H9 (cell line): Measurements from ENCODE around the gene HGS. TPM values are rescaled to one million over a fixed set of nuclear protein-coding genes. Genes with fewer than 3 reads are reported as not detected.
A peak's percentile ranks its signal among the peaks of the same experiment; 100 is the strongest.

Experiments
- DNase-seq: peaks from one replicate; pipeline ENCODE4 v3.0.0-alpha.2; 2017
- H2AFZ ChIP-seq: one replicate; pipeline ENCODE4 v1.6.1; 2013; ENCODE audit warnings: mild to moderate bottlenecking, low read length, control low read depth, moderate library complexity
- H2AK5ac ChIP-seq: 2 replicates; pipeline ENCODE4 v1.6.1; 2013; ENCODE audit warnings: low read length, control low read depth, mixed read lengths; ENCODE audit not compliant: insufficient read length
- H2BK120ac ChIP-seq: one replicate; pipeline ENCODE4 v1.6.1; 2013; ENCODE audit warnings: low read depth, mild to moderate bottlenecking, low read length, control low read depth, inconsistent platforms; ENCODE audit not compliant: poor library complexity, severe bottlenecking
- H2BK12ac ChIP-seq: 2 replicates; pipeline ENCODE4 v1.6.1; 2013; ENCODE audit warnings: low read length, control low read depth, mixed read lengths, low read depth; ENCODE audit not compliant: insufficient read length
- H2BK15ac ChIP-seq: 2 replicates; pipeline ENCODE4 v1.6.1; 2013; ENCODE audit warnings: low read depth, low read length, control low read depth
- H2BK20ac ChIP-seq: one replicate; pipeline ENCODE4 v1.6.1; 2013; ENCODE audit warnings: low read depth, mild to moderate bottlenecking, low read length, control low read depth, inconsistent platforms; ENCODE audit not compliant: poor library complexity, severe bottlenecking
- H2BK5ac ChIP-seq: 2 replicates; pipeline ENCODE4 v1.6.1; 2013; ENCODE audit warnings: low read length, control low read depth, mixed read lengths; ENCODE audit not compliant: insufficient read length
- H3K14ac ChIP-seq: 2 replicates; pipeline ENCODE4 v1.6.1; 2013; ENCODE audit warnings: low read length, control low read depth; ENCODE audit not compliant: insufficient read depth
- H3K18ac ChIP-seq: 2 replicates; pipeline ENCODE4 v1.6.1; 2013; ENCODE audit warnings: low read depth, mild to moderate bottlenecking, mixed read lengths, low read length, control low read depth; ENCODE audit not compliant: insufficient read length
- H3K23ac ChIP-seq: 2 replicates; pipeline ENCODE4 v1.6.1; 2013; ENCODE audit warnings: low read length, control low read depth, mixed read lengths, low read depth; ENCODE audit not compliant: insufficient read length
- H3K23me2 ChIP-seq: 2 replicates; pipeline ENCODE4 v1.6.1; 2013; ENCODE audit warnings: low read depth, mild to moderate bottlenecking, mixed read lengths, low read length, control low read depth; ENCODE audit not compliant: insufficient read length, poor library complexity, severe bottlenecking
- H3K27ac ChIP-seq: 2 replicates; pipeline ENCODE4 v1.5.1; 2013; ENCODE audit warnings: low read length, control low read depth, mixed read lengths, low read depth; ENCODE audit not compliant: insufficient read length
- H3K27me3 ChIP-seq: 2 replicates; pipeline ENCODE4 v1.6.1; 2013; ENCODE audit warnings: low read length, control low read depth, inconsistent platforms; ENCODE audit not compliant: insufficient read depth
- H3K4ac ChIP-seq: 2 replicates; pipeline ENCODE4 v1.6.1; 2013; ENCODE audit warnings: low read depth, mild to moderate bottlenecking, control low read depth, inconsistent platforms, low read length, moderate library complexity
- H3K4me1 ChIP-seq: 2 replicates; pipeline ENCODE4 v1.6.1; 2013; ENCODE audit warnings: low read length, control low read depth, inconsistent platforms; ENCODE audit not compliant: insufficient read depth
- H3K4me2 ChIP-seq: 2 replicates; pipeline ENCODE4 v1.6.1; 2013; ENCODE audit warnings: low read length, control low read depth, mixed read lengths; ENCODE audit not compliant: insufficient read length, insufficient read depth
- H3K56ac ChIP-seq: 2 replicates; pipeline ENCODE4 v1.6.1; 2013; ENCODE audit warnings: low read depth, mild to moderate bottlenecking, mixed read lengths, low read length, control low read depth; ENCODE audit not compliant: insufficient read length
- H3K79me1 ChIP-seq: 2 replicates; pipeline ENCODE4 v1.6.1; 2013; ENCODE audit warnings: low read depth, mild to moderate bottlenecking, moderate library complexity, low read length, control low read depth, inconsistent platforms; ENCODE audit not compliant: insufficient read depth, poor library complexity, severe bottlenecking
- H3K79me2 ChIP-seq: 2 replicates; pipeline ENCODE4 v1.6.1; 2013; ENCODE audit warnings: low read length, control low read depth, inconsistent platforms; ENCODE audit not compliant: insufficient read depth
- H3K9ac ChIP-seq: 2 replicates; pipeline ENCODE4 v1.6.1; 2013; ENCODE audit warnings: low read length, control low read depth, mixed read lengths; ENCODE audit not compliant: insufficient read length; ENCODE audit errors: extremely low read depth
- H3K9me3 ChIP-seq: one replicate; pipeline ENCODE4 v1.6.1; 2013; ENCODE audit warnings: low read depth, low read length, inconsistent platforms; ENCODE audit not compliant: control insufficient read depth
- H3T11ph ChIP-seq: one replicate; pipeline ENCODE4 v1.6.1; 2013; ENCODE audit warnings: mild to moderate bottlenecking, low read length, control low read depth, inconsistent platforms
- H4K20me1 ChIP-seq: one replicate; pipeline ENCODE4 v1.6.1; 2013; ENCODE audit not compliant: control insufficient read depth, insufficient read length, insufficient read depth
- H4K5ac ChIP-seq: 2 replicates; pipeline ENCODE4 v1.6.1; 2013; ENCODE audit warnings: low read depth, mild to moderate bottlenecking, mixed read lengths, low read length, control low read depth; ENCODE audit not compliant: insufficient read length
- H4K8ac ChIP-seq: replicated peaks from 2 replicates; pipeline ENCODE4 v1.6.1; 2013; ENCODE audit warnings: low read length, control low read depth, mixed read lengths, low read depth; ENCODE audit not compliant: insufficient read length
- H4K91ac ChIP-seq: 2 replicates; pipeline ENCODE4 v1.6.1; 2013; ENCODE audit warnings: low read depth, mild to moderate bottlenecking, moderate library complexity, mixed read lengths, low read length, control low read depth; ENCODE audit not compliant: insufficient read length
- H3K27ac Mint-ChIP-seq, 3 experiments: 2 replicates in 2 of 3; 3 replicates in 1 of 3; pipeline ENCODE4 v1.8.0; 2020 to 2021; ENCODE audit warnings: mixed read lengths in 3 of 3, mild to moderate bottlenecking in 1 of 3, moderate library complexity in 1 of 3
- H3K27me3 Mint-ChIP-seq: 2 replicates; pipeline ENCODE4 v1.8.0; 2021; ENCODE audit warnings: low read depth, mild to moderate bottlenecking, moderate library complexity, mixed read lengths
- H3K36me3 Mint-ChIP-seq, 3 experiments: 2 replicates in 2 of 3; 3 replicates in 1 of 3; pipeline ENCODE4 v1.8.0; 2020 to 2021; ENCODE audit warnings: low read depth in 3 of 3, mixed read lengths in 3 of 3; ENCODE audit not compliant: insufficient read depth in 1 of 3
- H3K4me1 Mint-ChIP-seq, 2 experiments: 2 replicates each; pipeline ENCODE4 v1.8.0; 2020; ENCODE audit warnings: mixed read lengths in 2 of 2
- H3K4me3 Mint-ChIP-seq, 2 experiments: 2 replicates in 1 of 2; 3 replicates in 1 of 2; pipeline ENCODE4 v1.8.0; 2020 to 2021; ENCODE audit warnings: mild to moderate bottlenecking in 2 of 2, mixed read lengths in 2 of 2, moderate library complexity in 1 of 2
- H3K9me3 Mint-ChIP-seq, 2 experiments: 2 replicates in 1 of 2; 3 replicates in 1 of 2; pipeline ENCODE4 v1.8.0; 2020; ENCODE audit warnings: mild to moderate bottlenecking in 2 of 2, mixed read lengths in 2 of 2, moderate library complexity in 1 of 2
- WGBS: extraction: QIAGEN DNeasy Blood & Tissue Kit; methylation state at CpG from one replicate; pipeline ENCODE4 v1.1.7; 2013; ENCODE audit warnings: missing lambda C conversion rate, low lambda C conversion rate, mixed read lengths; ENCODE audit not compliant: insufficient read length; ENCODE audit errors: extremely low coverage; 5-methylcytosine and 5-hydroxymethylcytosine counted together
- total RNA-seq: library from RNA; stranded (reverse); gene quantifications from 2 replicates; pipeline ENCODE4 v1.2.1, GENCODE V29; 2021
- TF ChIP-seq, protein P1 (sequence below): fragments of 200-600 bp; sonication (generic); conservative IDR thresholded peaks from 3 replicates; pipeline ENCODE4 v1.8.0; 2021; ENCODE audit warnings: antibody characterized with exemption, mild to moderate bottlenecking

HGS gene
- total RNA-seq, 1 experiment from 2014 or later: 106 TPM

DNA sequence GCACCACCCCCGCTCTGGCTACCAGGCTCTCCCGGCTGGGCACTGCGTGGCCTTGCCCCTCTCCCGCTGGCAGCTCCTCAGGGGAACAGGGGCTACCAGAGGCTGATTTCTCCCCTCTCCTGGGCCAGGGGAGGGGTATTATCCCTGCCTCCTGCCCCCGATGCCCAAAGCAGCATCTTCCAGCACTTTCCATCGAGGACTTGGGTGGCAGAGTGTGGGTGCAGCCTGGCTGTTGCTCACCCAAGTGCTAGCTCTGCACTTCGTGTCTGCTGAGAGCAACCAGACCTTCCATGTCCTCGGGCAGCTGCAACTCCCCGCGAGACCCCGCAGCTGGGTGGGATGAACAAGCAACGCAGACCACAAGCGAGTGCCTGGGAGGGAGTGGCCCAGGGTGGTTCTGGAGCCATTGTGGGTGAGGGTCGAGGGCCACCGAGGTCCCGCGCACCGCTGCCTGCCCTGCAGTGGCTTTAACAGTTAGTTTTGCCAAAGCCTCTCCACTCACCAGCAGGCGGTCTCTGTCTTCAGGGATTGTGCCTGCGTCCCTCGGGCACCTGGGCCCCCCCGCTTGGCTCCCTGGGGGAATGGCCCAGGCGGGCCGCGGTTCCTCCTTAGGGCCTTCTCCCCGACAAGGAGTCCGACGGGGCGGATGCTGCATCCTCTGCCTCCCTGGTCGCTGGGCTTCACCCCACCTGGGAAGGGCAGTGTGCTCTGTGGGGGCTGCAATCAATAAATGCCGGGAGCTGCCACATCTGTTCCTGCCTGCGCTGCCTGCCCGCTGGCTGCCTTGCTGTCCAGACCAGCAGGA, 36.7 kb downstream of the HGS start:
- peak overlapping the region; percentile 14 to 90 (median 63); a peak in 2 of 7 replicates for H3K27ac Mint-ChIP-seq
- H3K4ac ChIP-seq: no peak overlapping the region
- peaks cover 4% of the 10 kb centered on the region for H3K27me3 Mint-ChIP-seq
- H3K4me1 ChIP-seq: no peaks in the 10 kb centered on the region
- H3K9me3 ChIP-seq: no peaks in the 10 kb centered on the region
- H3K79me2 ChIP-seq: no peaks in the 10 kb centered on the region
- no peak overlapping the region for H2AFZ ChIP-seq
- H3K79me1 ChIP-seq: no peaks in the 10 kb centered on the region
- H4K5ac ChIP-seq: no peak overlapping the region
- no peaks in the 10 kb centered on the region for H3K23me2 ChIP-seq
- no peak for DNase-seq
- no peak overlapping the region for H3K18ac ChIP-seq
- H4K8ac ChIP-seq: no peak overlapping the region
- no peak overlapping the region for H3K27ac ChIP-seq
- no peak overlapping the region for H2BK5ac ChIP-seq
- H3K23ac ChIP-seq: no peak overlapping the region
- H4K20me1 ChIP-seq: no peaks in the 10 kb centered on the region
- H2BK120ac ChIP-seq: no peak overlapping the region
- H3K9me3 Mint-ChIP-seq: no peaks in the 10 kb centered on the region
- no peak overlapping the region for H2BK12ac ChIP-seq
- H3K4me1 Mint-ChIP-seq: peaks cover 8 to 15% of the 10 kb centered on the region in 2 experiments; a peak in 3 of 4 replicates
- no peak overlapping the region for H3K4me2 ChIP-seq
- no CpG with 5 or more reads among the region's 33 CpGs for WGBS
- no peak overlapping the region for H3K9ac ChIP-seq
- no peak overlapping the region for H2AK5ac ChIP-seq
- H3K4me3 Mint-ChIP-seq: no peak overlapping the region; a peak in 1 of 5 replicates
- H3K56ac ChIP-seq: no peak overlapping the region
- H2BK15ac ChIP-seq: no peak overlapping the region
- no peaks in the 10 kb centered on the region for H3K27me3 ChIP-seq
- H4K91ac ChIP-seq: no peak overlapping the region
- no peak overlapping the region for H2BK20ac ChIP-seq
- H3K36me3 Mint-ChIP-seq: peaks cover 2 to 15% (median 14%) of the 10 kb centered on the region in 3 experiments
- no peak overlapping the region; the same call in 1 of the 2 replicates for H3K14ac ChIP-seq
- H3T11ph ChIP-seq: no peak overlapping the region
- TF ChIP-seq, protein P1, sequence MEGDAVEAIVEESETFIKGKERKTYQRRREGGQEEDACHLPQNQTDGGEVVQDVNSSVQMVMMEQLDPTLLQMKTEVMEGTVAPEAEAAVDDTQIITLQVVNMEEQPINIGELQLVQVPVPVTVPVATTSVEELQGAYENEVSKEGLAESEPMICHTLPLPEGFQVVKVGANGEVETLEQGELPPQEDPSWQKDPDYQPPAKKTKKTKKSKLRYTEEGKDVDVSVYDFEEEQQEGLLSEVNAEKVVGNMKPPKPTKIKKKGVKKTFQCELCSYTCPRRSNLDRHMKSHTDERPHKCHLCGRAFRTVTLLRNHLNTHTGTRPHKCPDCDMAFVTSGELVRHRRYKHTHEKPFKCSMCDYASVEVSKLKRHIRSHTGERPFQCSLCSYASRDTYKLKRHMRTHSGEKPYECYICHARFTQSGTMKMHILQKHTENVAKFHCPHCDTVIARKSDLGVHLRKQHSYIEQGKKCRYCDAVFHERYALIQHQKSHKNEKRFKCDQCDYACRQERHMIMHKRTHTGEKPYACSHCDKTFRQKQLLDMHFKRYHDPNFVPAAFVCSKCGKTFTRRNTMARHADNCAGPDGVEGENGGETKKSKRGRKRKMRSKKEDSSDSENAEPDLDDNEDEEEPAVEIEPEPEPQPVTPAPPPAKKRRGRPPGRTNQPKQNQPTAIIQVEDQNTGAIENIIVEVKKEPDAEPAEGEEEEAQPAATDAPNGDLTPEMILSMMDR: no peak
